ENCODE results near the gene EIF3K.

DNA sequence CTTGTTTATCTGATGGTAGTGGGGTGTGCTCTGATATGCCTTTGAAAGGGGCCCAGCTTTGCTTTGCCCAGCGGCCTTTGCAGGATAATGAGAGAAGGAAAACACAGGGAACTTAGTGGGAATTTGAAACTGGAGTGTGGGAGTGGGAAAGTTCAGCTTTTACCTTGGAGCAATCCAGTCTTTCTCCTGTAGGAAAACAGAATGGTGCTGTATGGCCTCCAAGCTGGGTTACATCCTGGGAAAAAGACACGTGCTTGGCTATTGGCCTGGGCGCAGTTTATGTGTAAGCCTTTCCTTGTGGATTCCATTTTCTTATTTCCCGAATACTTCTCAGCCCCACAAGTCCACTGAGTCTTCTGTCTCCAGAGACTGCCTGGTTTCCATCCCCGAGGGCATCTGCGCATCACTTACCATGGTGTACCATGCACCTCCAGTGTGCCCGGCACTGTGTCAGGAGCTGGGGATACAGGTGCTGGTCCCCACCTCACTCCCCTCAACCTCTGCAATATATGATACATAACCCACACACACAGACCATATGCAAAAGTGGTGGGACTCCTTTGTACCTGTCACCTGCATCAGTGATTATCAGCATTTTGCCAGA, 60.0 kb downstream of the EIF3K start:
- TF ChIP-seq USF1 (IDR thresholded peaks at IDR 0.05) (no peak), EP300 (IDR thresholded peaks at IDR 0.05; ENCODE audit: borderline replicate concordance) (no peak), EGR1 (IDR thresholded peaks at IDR 0.05) (no peak), FOXM1 (IDR thresholded peaks at IDR 0.05; ENCODE audit: borderline replicate concordance, low read depth) (no peak), ZBTB7A (IDR thresholded peaks at IDR 0.05; ENCODE audit: low read depth) (no peak)

Data from Ishikawa (cell line).